ENCODE data around the gene CCDC57.
"Not testable (repeated sequence)": the region's sequence is repeated elsewhere in the genome, so short reads cannot be mapped to it uniquely, and the experiment has no call there.

Gene CCDC57, protein sequence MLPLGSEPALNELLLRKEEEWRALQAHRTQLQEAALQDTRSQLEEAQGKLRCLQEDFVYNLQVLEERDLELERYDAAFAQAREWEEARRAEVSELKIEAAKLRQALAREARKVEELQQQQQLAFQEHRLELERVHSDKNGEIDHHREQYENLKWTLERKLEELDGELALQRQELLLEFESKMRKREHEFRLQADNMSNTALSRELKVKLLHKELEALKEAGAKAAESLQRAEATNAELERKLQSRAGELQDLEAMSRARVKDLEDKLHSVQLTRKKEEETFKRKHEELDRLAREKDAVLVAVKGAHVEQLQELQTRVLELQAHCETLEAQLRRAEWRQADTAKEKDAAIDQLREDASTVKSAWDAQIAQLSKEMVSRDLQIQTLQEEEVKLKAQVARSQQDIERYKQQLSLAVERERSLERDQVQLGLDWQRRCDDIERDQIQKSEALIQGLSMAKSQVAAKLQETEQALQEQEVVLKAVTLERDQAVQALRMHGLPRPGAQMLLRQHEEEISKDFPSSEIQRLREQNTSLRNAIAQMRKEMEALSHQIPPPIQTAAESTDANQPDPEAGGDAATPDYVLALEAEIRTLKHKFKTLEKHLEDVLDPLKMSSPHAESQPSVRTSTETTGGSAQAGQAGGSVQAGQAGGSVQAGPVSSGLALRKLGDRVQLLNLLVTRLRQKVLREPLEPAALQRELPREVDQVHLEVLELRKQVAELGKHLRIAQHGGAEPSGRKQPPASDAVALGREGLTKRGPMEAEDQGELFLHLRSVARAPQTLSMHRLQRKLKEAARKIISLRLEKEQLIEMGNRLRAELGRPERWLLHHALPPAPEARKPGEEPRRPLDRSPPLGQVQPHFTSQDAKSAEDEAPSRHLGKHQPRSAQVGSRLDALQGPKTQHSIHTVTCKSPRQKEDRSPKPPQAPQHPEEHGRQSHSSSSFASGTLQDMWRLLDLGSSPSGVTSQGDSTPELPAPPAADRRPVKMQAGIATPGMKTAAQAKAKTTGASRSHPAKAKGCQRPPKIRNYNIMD

DNA sequence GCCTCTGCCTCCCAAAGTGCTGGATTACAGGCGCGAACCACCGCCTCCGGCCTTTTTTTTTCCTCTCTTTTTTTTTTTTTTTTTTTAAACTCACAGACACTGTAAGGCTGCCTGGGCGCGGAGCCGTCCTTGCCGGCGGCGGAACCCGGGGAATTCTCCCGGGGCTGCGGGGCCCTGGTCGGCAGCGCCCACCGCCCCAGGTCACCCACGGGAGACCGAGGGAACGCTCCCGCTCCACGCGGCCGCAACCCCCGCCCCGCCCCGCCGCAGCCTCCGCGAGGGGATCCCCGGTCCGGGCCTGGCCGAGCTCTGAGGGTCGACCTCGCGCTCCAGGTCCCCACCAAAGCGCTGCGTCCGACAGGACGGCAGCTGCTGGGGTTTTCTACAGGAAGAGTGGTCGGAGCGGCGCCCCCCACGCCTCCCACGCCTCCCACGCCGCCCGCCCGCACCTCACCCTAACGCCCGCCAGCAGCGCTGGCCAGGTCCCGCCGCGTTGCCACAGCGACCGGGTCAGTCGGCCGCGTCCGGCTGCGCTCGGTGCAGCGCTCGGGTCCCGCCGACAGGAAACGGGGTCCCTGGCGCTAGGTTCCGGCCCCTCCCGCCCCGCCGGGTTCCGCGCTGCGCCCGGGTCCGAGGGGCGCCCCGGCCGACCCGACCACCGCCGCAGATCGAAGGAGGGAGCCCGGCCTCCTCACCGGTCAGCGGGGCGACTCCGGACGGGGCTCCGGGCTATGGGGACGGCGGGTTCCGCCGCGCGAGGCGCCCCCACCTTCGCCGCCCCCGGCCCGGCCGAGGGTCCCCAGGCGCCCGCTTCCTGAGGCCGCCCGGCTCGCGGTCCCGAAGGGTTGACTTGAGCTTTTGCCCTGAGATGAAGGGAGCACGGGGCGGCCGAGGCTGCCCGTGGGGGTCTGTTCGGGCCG is at the start of gene CCDC57:
Gene CCDC57, minus strand, starts transcription at position 512 of the 920 bp plus-strand sequence. CDS start 10,898 bp downstream, outside the sequence.
- H3K36me3 ChIP-seq (ENCODE audit: control insufficient read depth, insufficient read depth, low read length) = no peaks in the 10 kb centered on the region
- H3K9ac ChIP-seq (ENCODE audit: low read length) = peak within 1 kb of the TSS; percentile 78
- peaks cover 10% of the 10 kb centered on the region; the same call in 1 of the 2 replicates for H3K4me1 ChIP-seq (ENCODE audit: control insufficient read depth, insufficient read depth, low read length)
- H3K27me3 ChIP-seq (ENCODE audit: control insufficient read depth, insufficient read depth, low read length) = peaks cover 11% of the 10 kb centered on the region
- H3K4me3 ChIP-seq (ENCODE audit: low read depth, low read length) = peak within 1 kb of the TSS; percentile 76
- H3K9me3 ChIP-seq (ENCODE audit: control insufficient read depth, insufficient read depth, low read depth, low read length) = no peaks in the 10 kb centered on the region
- H3K27ac ChIP-seq (ENCODE audit: low read depth, low read length) = peak within 1 kb of the TSS; percentile 36; the same call in 1 of the 2 replicates

DNA sequence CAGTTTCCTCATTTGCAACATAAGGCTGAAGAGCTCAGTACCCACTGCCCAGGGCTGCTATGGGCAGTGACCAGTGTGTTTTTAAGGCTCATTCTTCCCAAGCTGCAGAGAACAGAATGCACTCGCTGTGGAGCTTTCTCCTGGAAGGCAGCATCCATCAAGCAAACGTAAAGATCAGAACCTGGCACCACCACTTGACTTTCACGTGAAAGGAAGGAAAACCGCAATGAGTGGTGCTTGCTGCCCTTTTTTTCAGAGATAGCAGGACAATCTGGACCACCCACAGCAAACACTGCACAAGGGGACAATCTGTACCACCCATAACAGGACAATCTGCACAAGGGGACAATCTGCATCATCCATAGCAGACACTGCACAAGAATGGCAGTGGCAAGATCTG is 49.7 kb upstream of the CCDC57 start:
- Histone ChIP-seq H3K4me3 (ENCODE audit: low read depth, low read length) (no peak overlapping the region), H3K36me3 (ENCODE audit: control insufficient read depth, insufficient read depth, low read length) (peaks cover 95% of the 10 kb centered on the region), H3K4me1 (ENCODE audit: control insufficient read depth, insufficient read depth, low read length) (peaks cover 3% of the 10 kb centered on the region; the same call in 1 of the 2 replicates), H3K9me3 (ENCODE audit: control insufficient read depth, insufficient read depth, low read depth, low read length) (no peaks in the 10 kb centered on the region), H3K27ac (ENCODE audit: low read depth, low read length) (no peak overlapping the region), H3K27me3 (ENCODE audit: control insufficient read depth, insufficient read depth, low read length) (no peaks in the 10 kb centered on the region), H3K9ac (ENCODE audit: low read length) (no peak overlapping the region)

DNA sequence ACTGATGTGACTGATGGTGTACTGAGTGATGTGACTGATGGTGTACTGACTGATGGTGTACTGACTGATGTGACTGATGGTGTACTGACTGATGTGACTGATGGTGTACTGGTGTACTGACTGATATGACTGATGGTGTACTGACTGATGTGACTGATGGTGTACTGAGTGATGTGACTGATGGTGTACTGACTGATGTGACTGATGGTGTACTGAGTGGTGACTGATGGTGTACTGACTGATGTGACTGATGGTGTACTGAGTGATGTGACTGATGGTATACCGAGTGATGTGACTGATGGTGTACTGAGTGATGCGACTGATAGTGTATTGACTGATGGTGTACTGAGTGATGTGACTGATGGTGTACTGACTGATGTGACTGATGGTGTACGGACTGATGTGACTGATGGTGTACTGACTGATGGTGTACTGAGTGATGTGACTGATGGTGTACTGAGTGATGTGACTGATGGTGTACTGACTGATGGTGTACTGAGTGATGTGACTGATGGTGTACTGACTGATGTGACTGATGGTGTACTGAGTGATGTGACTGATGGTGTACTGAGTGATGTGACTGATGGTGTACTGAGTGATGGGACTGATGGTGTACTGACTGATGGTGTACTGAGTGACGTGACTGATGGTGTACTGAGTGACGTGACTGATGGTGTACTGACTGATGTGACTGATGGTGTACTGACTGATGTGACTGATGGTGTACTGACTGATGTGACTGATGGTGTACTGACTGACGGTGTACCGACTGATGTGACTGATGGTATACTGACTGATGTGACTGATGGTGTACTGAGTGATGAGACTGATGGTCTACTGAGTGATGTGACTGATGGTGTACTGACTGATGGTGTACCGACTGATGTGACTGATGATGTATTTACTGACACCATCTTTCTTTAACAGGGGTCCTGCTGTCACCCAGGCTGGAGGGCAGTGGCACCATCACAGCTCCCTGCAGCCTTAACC is 47.6 kb upstream of the CCDC57 start:
- not testable (repeated sequence) for H3K4me3 ChIP-seq (ENCODE audit: low read depth, low read length); H3K9me3 ChIP-seq (ENCODE audit: control insufficient read depth, insufficient read depth, low read depth, low read length); H3K4me1 ChIP-seq (ENCODE audit: control insufficient read depth, insufficient read depth, low read length); H3K9ac ChIP-seq (ENCODE audit: low read length); H3K27ac ChIP-seq (ENCODE audit: low read depth, low read length); H3K27me3 ChIP-seq (ENCODE audit: control insufficient read depth, insufficient read depth, low read length)
- H3K36me3 ChIP-seq (ENCODE audit: control insufficient read depth, insufficient read depth, low read length) = peaks cover 96% of the 10 kb centered on the region

DNA sequence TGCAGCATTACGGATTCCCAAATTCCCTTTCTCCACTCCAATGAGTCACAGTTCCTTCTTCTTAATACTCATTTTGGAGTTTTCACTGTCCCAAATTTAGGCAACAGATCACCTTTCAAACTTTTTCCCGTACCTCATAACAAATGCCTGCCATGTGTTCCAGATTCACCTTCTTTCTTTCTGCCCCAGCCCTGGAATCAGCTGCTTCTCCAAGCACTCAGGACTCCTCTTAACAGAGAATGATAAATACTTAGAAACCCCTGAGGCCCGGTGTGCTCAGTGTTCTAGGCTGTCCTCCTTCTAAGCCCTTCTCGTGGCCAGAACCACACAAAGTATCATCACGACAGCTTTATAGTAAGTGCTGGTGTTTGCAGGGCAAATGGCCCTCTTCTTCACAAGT is 45.9 kb upstream of the CCDC57 start:
- Histone ChIP-seq H3K27ac (ENCODE audit: low read depth, low read length) (no peak overlapping the region), H3K9me3 (ENCODE audit: control insufficient read depth, insufficient read depth, low read depth, low read length) (no peaks in the 10 kb centered on the region), H3K9ac (ENCODE audit: low read length) (no peak overlapping the region), H3K36me3 (ENCODE audit: control insufficient read depth, insufficient read depth, low read length) (peaks cover 83% of the 10 kb centered on the region), H3K27me3 (ENCODE audit: control insufficient read depth, insufficient read depth, low read length) (no peaks in the 10 kb centered on the region), H3K4me1 (ENCODE audit: control insufficient read depth, insufficient read depth, low read length) (no peaks in the 10 kb centered on the region), H3K4me3 (ENCODE audit: low read depth, low read length) (no peak overlapping the region)

DNA sequence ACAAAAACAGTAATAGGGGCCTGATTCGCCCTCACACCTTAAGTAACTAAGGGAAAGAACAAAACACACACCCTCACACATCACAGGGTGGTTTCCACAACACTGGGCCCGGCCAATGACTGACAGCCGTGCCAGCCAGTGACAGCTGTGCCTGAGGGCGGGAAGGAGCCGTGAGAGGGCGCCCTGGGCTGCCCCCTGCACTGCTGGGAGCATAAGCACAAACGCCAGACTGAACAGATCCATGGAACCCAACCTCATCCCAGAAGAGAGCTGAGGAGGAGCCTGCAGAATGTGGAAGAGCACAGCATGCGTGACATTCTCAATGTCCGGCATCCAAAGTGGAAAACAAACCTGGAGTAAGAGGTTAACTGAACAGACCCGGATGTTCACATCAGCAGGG is 44.8 kb upstream of the CCDC57 start:
- H3K27me3 ChIP-seq (ENCODE audit: control insufficient read depth, insufficient read depth, low read length) = no peaks in the 10 kb centered on the region
- peaks cover 83% of the 10 kb centered on the region for H3K36me3 ChIP-seq (ENCODE audit: control insufficient read depth, insufficient read depth, low read length)
- H3K9me3 ChIP-seq (ENCODE audit: control insufficient read depth, insufficient read depth, low read depth, low read length) = no peaks in the 10 kb centered on the region
- no peak overlapping the region for H3K9ac ChIP-seq (ENCODE audit: low read length)
- H3K27ac ChIP-seq (ENCODE audit: low read depth, low read length) = no peak overlapping the region
- no peak overlapping the region for H3K4me3 ChIP-seq (ENCODE audit: low read depth, low read length)
- H3K4me1 ChIP-seq (ENCODE audit: control insufficient read depth, insufficient read depth, low read length) = no peaks in the 10 kb centered on the region

DNA sequence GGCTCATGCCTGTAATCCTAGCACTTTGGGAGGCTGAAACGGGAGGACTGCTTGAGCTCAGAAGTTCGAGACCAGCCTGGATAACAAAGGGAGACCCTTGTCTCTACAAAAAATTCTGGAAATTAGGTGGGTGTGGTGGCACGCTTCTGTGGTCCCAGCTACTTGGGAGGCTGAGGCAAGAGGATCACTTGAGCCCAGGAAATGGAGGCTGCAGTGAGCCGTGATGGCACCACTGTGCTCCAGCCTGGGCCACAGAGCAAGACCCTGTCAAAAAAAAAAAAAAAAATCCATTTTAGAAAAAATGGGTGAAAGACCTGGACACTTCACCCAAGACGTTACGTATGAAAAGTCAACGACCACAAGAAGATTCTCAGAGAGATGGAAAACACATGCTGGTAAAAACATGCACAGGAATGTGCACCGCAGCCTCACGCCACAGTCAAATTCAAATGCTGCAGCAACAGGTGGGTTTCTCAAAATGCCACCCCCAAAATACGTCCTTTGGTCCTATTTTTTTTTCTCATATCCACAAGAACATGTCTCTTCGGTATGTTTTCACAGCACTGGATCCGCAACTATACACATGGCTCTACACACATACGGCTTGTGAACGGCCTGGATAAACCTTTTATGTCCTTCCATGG is 43.7 kb upstream of the CCDC57 start:
- peaks cover 83% of the 10 kb centered on the region for H3K36me3 ChIP-seq (ENCODE audit: control insufficient read depth, insufficient read depth, low read length)
- H3K9me3 ChIP-seq (ENCODE audit: control insufficient read depth, insufficient read depth, low read depth, low read length) = no peaks in the 10 kb centered on the region
- H3K27ac ChIP-seq (ENCODE audit: low read depth, low read length) = no peak overlapping the region
- no peak overlapping the region for H3K4me3 ChIP-seq (ENCODE audit: low read depth, low read length)
- no peaks in the 10 kb centered on the region for H3K27me3 ChIP-seq (ENCODE audit: control insufficient read depth, insufficient read depth, low read length)
- H3K4me1 ChIP-seq (ENCODE audit: control insufficient read depth, insufficient read depth, low read length) = no peaks in the 10 kb centered on the region
- H3K9ac ChIP-seq (ENCODE audit: low read length) = no peak overlapping the region

DNA sequence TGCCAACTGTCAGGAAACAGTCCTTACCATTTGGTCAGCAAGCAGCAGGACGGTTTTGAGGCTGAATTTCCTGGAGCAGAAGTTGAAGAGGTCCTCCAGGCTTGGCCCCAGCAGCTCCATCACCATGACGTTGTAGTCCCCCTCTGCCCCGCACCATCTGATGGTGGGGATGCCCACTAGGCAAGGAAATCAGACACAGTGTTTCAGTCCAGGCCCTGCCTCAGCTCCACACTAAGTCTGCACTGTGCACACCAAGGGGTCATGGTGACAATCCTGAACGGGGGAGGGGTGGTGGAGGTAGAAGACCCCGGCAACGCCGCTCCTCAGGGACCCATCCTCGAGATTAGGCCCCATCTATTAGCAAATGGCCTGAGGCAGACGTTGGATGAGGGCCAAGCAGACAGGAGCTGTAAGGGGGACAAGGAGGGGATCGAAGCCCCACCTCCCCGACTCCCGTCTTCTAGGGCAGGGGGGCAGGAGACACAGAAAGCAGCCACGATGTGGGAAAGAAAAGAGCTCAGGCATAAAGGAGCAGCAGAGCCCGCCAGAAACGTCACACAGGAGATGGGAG is 42.8 kb upstream of the CCDC57 start:
- H3K4me3 ChIP-seq (ENCODE audit: low read depth, low read length) = no peak overlapping the region
- H3K9ac ChIP-seq (ENCODE audit: low read length) = no peak overlapping the region
- no peaks in the 10 kb centered on the region for H3K27me3 ChIP-seq (ENCODE audit: control insufficient read depth, insufficient read depth, low read length)
- no peak overlapping the region for H3K27ac ChIP-seq (ENCODE audit: low read depth, low read length)
- H3K36me3 ChIP-seq (ENCODE audit: control insufficient read depth, insufficient read depth, low read length) = peaks cover 83% of the 10 kb centered on the region
- H3K4me1 ChIP-seq (ENCODE audit: control insufficient read depth, insufficient read depth, low read length) = no peaks in the 10 kb centered on the region
- no peaks in the 10 kb centered on the region for H3K9me3 ChIP-seq (ENCODE audit: control insufficient read depth, insufficient read depth, low read depth, low read length)

DNA sequence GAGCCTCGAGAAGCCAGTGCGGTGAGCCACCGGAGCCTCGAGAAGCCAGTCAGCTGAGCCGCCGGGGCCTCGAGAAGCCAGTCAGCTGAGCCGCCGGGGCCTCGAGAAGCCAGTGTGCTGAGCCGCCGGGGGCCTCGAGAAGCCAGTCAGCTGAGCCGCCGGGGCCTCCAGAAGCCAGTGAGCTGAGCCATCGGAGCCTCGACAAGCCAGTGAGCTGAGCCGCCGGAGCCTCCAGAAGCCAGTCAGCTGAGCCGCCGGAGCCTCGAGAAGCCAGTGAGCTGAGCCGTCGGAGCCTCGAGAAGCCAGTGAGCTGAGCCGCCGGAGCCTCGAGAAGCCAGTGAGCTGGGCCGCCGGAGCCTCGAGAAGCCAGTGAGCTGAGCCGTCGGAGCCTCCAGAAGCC is 42.1 kb upstream of the CCDC57 start:
- H3K4me3 ChIP-seq (ENCODE audit: low read depth, low read length); H3K27ac ChIP-seq (ENCODE audit: low read depth, low read length); H3K4me1 ChIP-seq (ENCODE audit: control insufficient read depth, insufficient read depth, low read length); H3K9ac ChIP-seq (ENCODE audit: low read length); H3K9me3 ChIP-seq (ENCODE audit: control insufficient read depth, insufficient read depth, low read depth, low read length); H3K27me3 ChIP-seq (ENCODE audit: control insufficient read depth, insufficient read depth, low read length): not testable (repeated sequence)
- H3K36me3 ChIP-seq (ENCODE audit: control insufficient read depth, insufficient read depth, low read length) = peaks cover 83% of the 10 kb centered on the region

DNA sequence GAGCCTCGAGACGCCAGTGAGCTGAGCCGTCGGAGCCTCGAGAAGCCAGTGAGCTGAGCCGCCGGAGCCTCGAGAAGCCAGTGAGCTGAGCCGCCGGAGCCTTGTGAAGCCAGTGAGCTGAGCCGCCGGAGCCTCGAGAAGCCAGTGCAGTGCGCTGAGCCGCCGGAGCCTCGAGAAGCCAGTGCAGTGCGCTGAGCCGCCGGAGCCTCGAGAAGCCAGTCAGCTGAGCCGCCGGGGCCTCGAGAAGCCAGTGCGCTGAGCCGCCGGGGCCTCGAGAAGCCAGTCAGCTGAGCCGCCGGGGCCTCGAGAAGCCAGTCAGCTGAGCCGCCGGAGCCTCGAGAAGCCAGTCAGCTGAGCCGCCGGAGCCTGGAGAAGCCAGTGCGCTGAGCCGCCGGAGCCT is 41.5 kb upstream of the CCDC57 start:
- H3K9me3 ChIP-seq (ENCODE audit: control insufficient read depth, insufficient read depth, low read depth, low read length); H3K9ac ChIP-seq (ENCODE audit: low read length); H3K4me3 ChIP-seq (ENCODE audit: low read depth, low read length); H3K27me3 ChIP-seq (ENCODE audit: control insufficient read depth, insufficient read depth, low read length); H3K4me1 ChIP-seq (ENCODE audit: control insufficient read depth, insufficient read depth, low read length); H3K27ac ChIP-seq (ENCODE audit: low read depth, low read length): not testable (repeated sequence)
- H3K36me3 ChIP-seq (ENCODE audit: control insufficient read depth, insufficient read depth, low read length) = peaks cover 83% of the 10 kb centered on the region

Measured in HUES6 (cell line).